IPS-20b (cell line): ENCODE results near the gene TIMM13.
"Not testable (repeated sequence)": the region's sequence is repeated elsewhere in the genome, so short reads cannot be mapped to it uniquely, and the experiment has no call there.

Experiments
- H3K27ac ChIP-seq: one replicate; pipeline ENCODE4 v1.5.1; 2013; ENCODE audit warnings: low read length
- H3K27me3 ChIP-seq: 2 replicates; pipeline ENCODE4 v1.6.1; 2013; ENCODE audit warnings: mild to moderate bottlenecking, low read length, inconsistent platforms; ENCODE audit not compliant: insufficient read depth
- H3K36me3 ChIP-seq: 2 replicates; pipeline ENCODE4 v1.6.1; 2013; ENCODE audit warnings: low read depth, mild to moderate bottlenecking, inconsistent platforms, low read length, moderate library complexity; ENCODE audit not compliant: insufficient read depth
- H3K4me1 ChIP-seq: 2 replicates; pipeline ENCODE4 v1.6.1; 2013; ENCODE audit warnings: mild to moderate bottlenecking, control low read depth, inconsistent platforms, low read length, moderate library complexity; ENCODE audit not compliant: insufficient read depth
- H3K4me3 ChIP-seq: 2 replicates; pipeline ENCODE4 v1.5.1; 2013; ENCODE audit warnings: mild to moderate bottlenecking, low read length, inconsistent platforms
- H3K9ac ChIP-seq: 2 replicates; pipeline ENCODE4 v1.6.1; 2013; ENCODE audit warnings: low read depth, mild to moderate bottlenecking, inconsistent platforms, low read length, moderate library complexity
- H3K9me3 ChIP-seq: 2 replicates; pipeline ENCODE4 v1.6.1; 2013; ENCODE audit warnings: mild to moderate bottlenecking, low read depth, low read length, inconsistent platforms; ENCODE audit not compliant: insufficient read depth

TIMM13 gene

GRCh38 chr19:2398735-2399305 lies 28.6 kb downstream of the TIMM13 start:
- Histone ChIP-seq H3K9me3 (no peaks in the 10 kb centered on the region), H3K27me3 (no peaks in the 10 kb centered on the region), H3K27ac (no peak overlapping the region), H3K4me1 (no peaks in the 10 kb centered on the region), H3K4me3 (no peak overlapping the region), H3K36me3 (no peaks in the 10 kb centered on the region), H3K9ac (no peak overlapping the region)

DNA sequence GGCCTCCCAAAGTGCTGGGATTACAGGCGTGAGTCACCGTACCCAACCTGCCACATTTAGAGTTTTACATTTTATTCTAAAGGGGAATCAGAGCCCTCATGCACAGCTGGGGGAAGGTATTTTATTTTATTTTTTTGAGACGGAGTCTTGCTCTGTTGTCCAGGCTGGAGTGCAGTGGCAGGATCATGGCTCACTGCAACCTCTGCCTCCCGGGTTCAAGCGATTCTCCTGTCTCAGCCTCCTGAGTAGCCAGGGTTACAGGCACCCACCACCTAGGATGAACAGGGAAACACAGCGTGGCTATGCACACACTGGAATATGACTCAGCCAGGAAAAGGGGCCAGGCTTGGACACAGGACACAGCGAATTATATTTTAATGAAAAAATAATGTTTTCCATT lies 30.2 kb downstream of the TIMM13 start:
- not testable (repeated sequence) for H3K27ac ChIP-seq, H3K4me3 ChIP-seq, H3K9me3 ChIP-seq, H3K27me3 ChIP-seq, H3K36me3 ChIP-seq, H3K9ac ChIP-seq, H3K4me1 ChIP-seq

- not testable (repeated sequence) for H3K27me3 ChIP-seq, H3K27ac ChIP-seq, H3K9ac ChIP-seq, H3K4me1 ChIP-seq, H3K36me3 ChIP-seq, H3K9me3 ChIP-seq, H3K4me3 ChIP-seq
Measured at GRCh38 chr19:2395293-2395829, 32.0 kb downstream of the TIMM13 start.

GRCh38 chr19:2394442-2395292 lies 32.7 kb downstream of the TIMM13 start:
- Histone ChIP-seq H3K9me3 (no peaks in the 10 kb centered on the region), H3K36me3 (no peaks in the 10 kb centered on the region), H3K4me3 (no peak overlapping the region), H3K27ac (no peak overlapping the region), H3K4me1 (no peaks in the 10 kb centered on the region), H3K9ac (no peak overlapping the region), H3K27me3 (no peaks in the 10 kb centered on the region)

GRCh38 chr19:2394054-2394441 lies 33.3 kb downstream of the TIMM13 start:
- Histone ChIP-seq H3K4me3 (no peak overlapping the region), H3K27ac (no peak overlapping the region), H3K36me3 (no peaks in the 10 kb centered on the region), H3K9ac (no peak overlapping the region), H3K27me3 (no peaks in the 10 kb centered on the region), H3K9me3 (no peaks in the 10 kb centered on the region), H3K4me1 (no peaks in the 10 kb centered on the region)

DNA sequence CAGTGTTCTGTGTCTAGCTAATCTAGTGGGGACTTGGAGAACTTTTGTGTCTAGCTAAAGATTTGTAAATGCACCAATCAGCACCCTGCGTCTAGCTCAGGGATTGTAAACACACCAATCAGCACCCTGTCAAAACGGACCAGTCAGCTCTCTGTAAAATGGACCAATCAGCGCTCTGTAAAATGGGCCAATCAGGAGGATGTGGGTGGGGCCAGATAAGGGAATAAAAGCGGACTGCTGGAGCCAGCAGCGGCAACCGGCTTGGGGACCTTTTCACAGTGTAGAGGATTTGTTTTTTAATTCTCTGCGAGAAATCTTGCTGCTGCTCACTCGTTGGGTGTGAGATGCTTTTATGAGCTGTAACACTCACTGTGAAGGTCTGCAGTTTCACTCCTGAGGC lies 34.5 kb downstream of the TIMM13 start:
- not testable (repeated sequence) for H3K9me3 ChIP-seq, H3K9ac ChIP-seq, H3K4me3 ChIP-seq, H3K27ac ChIP-seq, H3K36me3 ChIP-seq, H3K4me1 ChIP-seq, H3K27me3 ChIP-seq

- Histone ChIP-seq H3K27ac (no peak overlapping the region), H3K36me3 (no peaks in the 10 kb centered on the region), H3K9ac (no peak overlapping the region), H3K4me3 (no peak overlapping the region), H3K4me1 (no peaks in the 10 kb centered on the region), H3K9me3 (no peaks in the 10 kb centered on the region), H3K27me3 (no peaks in the 10 kb centered on the region)
Measured at GRCh38 chr19:2392366-2392765, 35.0 kb downstream of the TIMM13 start.

DNA sequence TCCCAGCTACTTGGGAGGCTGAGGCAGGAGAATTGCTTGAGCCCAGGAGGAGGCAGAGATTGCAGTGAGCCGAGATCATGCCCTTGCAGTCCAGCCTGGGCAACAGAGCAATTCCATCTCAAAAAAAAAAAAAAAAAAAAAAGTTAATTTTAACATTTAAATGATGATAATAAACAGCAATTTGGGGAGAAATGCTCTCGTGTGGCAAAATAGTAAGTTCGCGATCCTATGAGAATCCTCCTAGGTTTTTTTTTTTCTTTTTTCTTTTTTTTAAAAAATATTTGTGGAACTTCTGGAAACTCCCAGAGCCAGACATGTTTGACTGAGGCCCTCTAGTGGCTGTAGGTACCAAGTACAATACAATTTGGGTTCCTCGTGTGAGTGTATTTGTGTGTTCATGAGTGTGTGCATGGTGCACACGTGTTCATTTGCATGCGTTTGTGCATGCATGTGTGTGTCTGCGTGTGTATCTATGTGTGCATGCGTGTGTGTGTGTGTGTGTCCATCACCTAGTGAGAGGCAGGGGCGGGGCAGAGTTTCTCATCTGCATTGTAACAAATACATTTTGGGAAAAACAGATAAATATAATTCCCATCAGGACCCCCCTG lies 36.2 kb downstream of the TIMM13 start:
- Histone ChIP-seq H3K27ac (no peak overlapping the region), H3K9ac (no peak overlapping the region), H3K36me3 (no peaks in the 10 kb centered on the region), H3K27me3 (no peaks in the 10 kb centered on the region), H3K9me3 (no peaks in the 10 kb centered on the region), H3K4me1 (no peaks in the 10 kb centered on the region), H3K4me3 (no peak overlapping the region)

DNA sequence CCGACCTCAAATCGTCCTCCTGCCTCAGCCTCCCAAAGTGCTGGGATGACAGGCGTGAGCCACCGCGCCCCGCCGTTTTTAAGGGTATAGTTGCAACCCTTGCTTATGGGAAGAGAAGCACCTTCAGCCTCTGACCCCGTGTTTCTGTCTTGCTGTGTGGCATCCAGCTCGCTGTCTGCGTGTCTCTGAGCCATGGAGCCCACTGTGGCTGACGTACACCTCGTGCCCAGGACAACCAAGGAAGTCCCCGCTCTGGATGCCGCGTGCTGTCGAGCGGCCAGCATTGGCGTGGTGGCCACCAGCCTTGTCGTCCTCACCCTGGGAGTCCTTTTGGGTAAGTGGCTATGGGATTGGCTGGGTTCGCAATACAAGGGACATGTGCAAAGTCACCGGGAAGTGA lies 37.8 kb downstream of the TIMM13 start:
- H3K27me3 ChIP-seq = no peaks in the 10 kb centered on the region
- no peaks in the 10 kb centered on the region for H3K36me3 ChIP-seq
- no peak overlapping the region for H3K27ac ChIP-seq
- H3K4me3 ChIP-seq = no peak overlapping the region
- no peak overlapping the region for H3K9ac ChIP-seq
- H3K9me3 ChIP-seq = no peaks in the 10 kb centered on the region
- H3K4me1 ChIP-seq = no peaks in the 10 kb centered on the region

DNA sequence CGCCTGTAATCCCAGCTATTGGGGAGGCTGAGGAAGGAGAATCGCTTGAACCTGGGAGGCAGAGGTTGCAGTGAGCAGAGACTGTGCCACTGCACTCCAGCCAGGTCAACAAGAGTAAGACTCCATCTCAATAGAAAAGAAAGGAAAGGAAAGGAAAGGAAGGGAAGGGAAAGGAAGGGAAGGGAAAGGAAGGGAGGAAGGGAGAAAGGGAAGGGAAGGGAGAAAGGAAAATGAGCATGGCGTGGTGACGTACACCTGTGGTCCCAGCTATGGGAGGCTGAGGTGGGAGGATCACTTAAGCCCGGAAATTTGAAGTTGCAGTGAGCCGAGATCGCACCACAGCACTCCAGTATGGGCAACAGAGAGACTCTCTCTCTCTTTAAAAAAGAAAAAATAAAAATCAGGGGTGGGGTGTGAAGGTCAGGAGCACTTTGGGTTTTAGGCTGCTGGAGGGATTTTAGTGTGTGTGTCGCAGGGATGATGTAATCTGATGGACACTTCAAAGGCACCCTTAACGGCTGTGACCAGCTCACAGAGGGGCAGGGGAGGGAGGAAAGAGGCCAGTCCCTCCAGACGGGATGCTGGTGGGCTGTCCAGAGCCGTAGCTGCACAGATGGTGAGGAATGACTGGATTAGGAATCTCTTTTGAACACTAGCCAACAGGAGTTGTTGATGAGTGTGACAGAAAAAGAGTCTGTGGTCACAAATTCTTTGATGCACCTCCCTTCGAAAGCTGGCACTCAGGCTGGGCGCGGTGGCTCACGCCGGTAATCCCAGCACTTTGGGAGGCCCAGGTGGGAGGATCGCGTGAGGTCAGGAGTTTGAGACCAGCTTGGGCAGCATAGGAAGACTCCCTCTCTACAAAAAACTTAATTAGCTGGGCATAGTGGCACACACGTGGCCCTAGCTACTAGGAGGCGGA lies 39.8 kb downstream of the TIMM13 start:
- H3K27me3 ChIP-seq = no peaks in the 10 kb centered on the region
- H3K27ac ChIP-seq = no peak overlapping the region
- H3K9me3 ChIP-seq = no peaks in the 10 kb centered on the region
- H3K4me3 ChIP-seq = no peak overlapping the region
- H3K4me1 ChIP-seq = no peaks in the 10 kb centered on the region
- H3K36me3 ChIP-seq = no peaks in the 10 kb centered on the region
- no peak overlapping the region for H3K9ac ChIP-seq

- Histone ChIP-seq H3K27me3 (no peaks in the 10 kb centered on the region), H3K27ac (no peak overlapping the region), H3K4me3 (no peak overlapping the region), H3K9me3 (no peaks in the 10 kb centered on the region; the same call in 1 of the 2 replicates), H3K9ac (no peak overlapping the region), H3K36me3 (no peaks in the 10 kb centered on the region), H3K4me1 (no peaks in the 10 kb centered on the region)
Measured at GRCh38 chr19:2385053-2385721, 42.2 kb downstream of the TIMM13 start.
